GM21529 (cell line): ENCODE data around the gene B9D2.
"Not testable (repeated sequence)": the region's sequence is repeated elsewhere in the genome, so short reads cannot be mapped to it uniquely, and the experiment has no call there.

Experiments used
- ATAC-seq: cut with Tn5 transposase; IDR thresholded peaks from one replicate; pipeline ENCODE4 v1.9.1; 2021; ENCODE audit not compliant: unreplicated experiment

Gene B9D2

GRCh38 chr19:41356984-41357739, 6.8 kb downstream of the B9D2 start:
- no peak for ATAC-seq

- no peak for ATAC-seq
Measured at GRCh38 chr19:41355802-41356201, 8.1 kb downstream of the B9D2 start.

- no peak for ATAC-seq
Measured at GRCh38 chr19:41355035-41355434, 8.9 kb downstream of the B9D2 start.

GRCh38 chr19:41354343-41354953, 9.5 kb downstream of the B9D2 start:
- ATAC-seq = no peak

- peak; percentile 43 for ATAC-seq
Measured at GRCh38 chr19:41353466-41354342, 10.2 kb downstream of the B9D2 start, which contains the start of gene TGFB1. Gene TGFB1, minus strand, starts transcription at chr19:41353922. Its CDS starts 878 bp downstream, at chr19:41353044.

GRCh38 chr19:41352609-41353465, 11.1 kb downstream of the B9D2 start:
- no peak for ATAC-seq

- no peak for ATAC-seq
Measured at GRCh38 chr19:41352279-41352608, 11.7 kb downstream of the B9D2 start.

GRCh38 chr19:41351339-41352245, 12.4 kb downstream of the B9D2 start:
- peak; percentile 37 for ATAC-seq

- ATAC-seq = no peak
Measured at GRCh38 chr19:41350735-41351338, 13.1 kb downstream of the B9D2 start.

- not testable (repeated sequence) for ATAC-seq
Measured at GRCh38 chr19:41346916-41347315, 17.0 kb downstream of the B9D2 start.

- no peak for ATAC-seq
Measured at GRCh38 chr19:41344162-41344561, 19.8 kb downstream of the B9D2 start.

- ATAC-seq = no peak
Measured at GRCh38 chr19:41341669-41342490, 22.1 kb downstream of the B9D2 start.

- no peak for ATAC-seq
Measured at GRCh38 chr19:41339936-41340335, 24.0 kb downstream of the B9D2 start.

GRCh38 chr19:41335467-41335866, 28.5 kb downstream of the B9D2 start:
- no peak for ATAC-seq

GRCh38 chr19:41334793-41335192, 29.2 kb downstream of the B9D2 start:
- ATAC-seq = no peak

GRCh38 chr19:41332468-41332867, 31.5 kb downstream of the B9D2 start:
- ATAC-seq = no peak

- no peak for ATAC-seq
Measured at GRCh38 chr19:41332000-41332399, 31.9 kb downstream of the B9D2 start.

- no peak for ATAC-seq
Measured at GRCh38 chr19:41330946-41331678, 32.8 kb downstream of the B9D2 start.
